Thymus (tissue), 11 donors: ENCODE data around the gene ALDH2. TPM values are rescaled to one million over a fixed set of nuclear protein-coding genes. Genes with fewer than 3 reads are reported as not detected.
"Not testable (repeated sequence)": the region's sequence is repeated elsewhere in the genome, so short reads cannot be mapped to it uniquely, and the experiment has no call there.

ENCODE experiments used
- DNase-seq, 9 donors: peaks; one replicate each; pipeline ENCODE4 v3.0.0-alpha.2; 2013; ENCODE audit warnings: low spot score in 9 of 9, low read depth in 6 of 9, missing footprints in 1 of 9
- H3K27ac ChIP-seq, 2 donors: one replicate each; pipeline ENCODE4 v1.5.1; 2013; ENCODE audit warnings: control low read depth in 1 of 2, low read depth in 1 of 2, low read length in 1 of 2, mild to moderate bottlenecking in 1 of 2, moderate library complexity in 1 of 2
- H3K27me3 ChIP-seq, 2 donors: one replicate each; pipeline ENCODE4 v1.5.1; 2013; ENCODE audit warnings: low read length in 1 of 2; ENCODE audit not compliant: control insufficient read depth in 2 of 2, insufficient read depth in 1 of 2
- H3K36me3 ChIP-seq, 2 donors: one replicate each; pipeline ENCODE4 v1.5.1; 2013; ENCODE audit warnings: low read length in 1 of 2, mild to moderate bottlenecking in 1 of 2, moderate library complexity in 1 of 2; ENCODE audit not compliant: control insufficient read depth in 2 of 2, insufficient read depth in 2 of 2
- H3K4me1 ChIP-seq, 2 donors: one replicate each; pipeline ENCODE4 v1.5.1; 2013; ENCODE audit warnings: low read length in 2 of 2; ENCODE audit not compliant: control insufficient read depth in 2 of 2, insufficient read depth in 2 of 2
- H3K4me3 ChIP-seq, 2 donors: one replicate each; pipeline ENCODE4 v1.5.1; 2013; ENCODE audit warnings: low read length in 2 of 2, control low read depth in 1 of 2, mild to moderate bottlenecking in 1 of 2
- H3K9me3 ChIP-seq, 2 donors: one replicate each; pipeline ENCODE4 v1.5.1; 2013; ENCODE audit warnings: low read length in 1 of 2, mild to moderate bottlenecking in 1 of 2; ENCODE audit not compliant: control insufficient read depth in 2 of 2, insufficient read depth in 1 of 2
- WGBS: extraction: QIAGEN DNeasy Blood & Tissue Kit; methylation state at CpG from one replicate; pipeline ENCODE4 v1.1.7; 2013; 5-methylcytosine and 5-hydroxymethylcytosine counted together
- polyA plus RNA-seq: library from polyadenylated mRNA; stranded (reverse); fragments of 200-250 nt; gene quantifications from one replicate; pipeline ENCODE4 v1.2.3, GENCODE V29; 2013
- total RNA-seq: library from RNA; stranded (reverse); fragments of 120-200 nt; gene quantifications from one replicate; pipeline ENCODE4 v1.2.4, GENCODE V29; 2013
- donor health status: healthy.

ALDH2 gene
- total and polyA plus RNA-seq, 2 donors: 33.3 to 43.9 TPM

GRCh38 chr12:111739524-111739923, 27.2 kb upstream of the ALDH2 start:
- H3K4me1 ChIP-seq, H3K27me3 ChIP-seq, DNase-seq, H3K27ac ChIP-seq, H3K4me3 ChIP-seq, H3K9me3 ChIP-seq: not testable (repeated sequence)
- peaks cover 16 to 19% of the 10 kb centered on the region in 2 donors for H3K36me3 ChIP-seq
- WGBS: 99% methylated on average over 9 of the region's 9 CpGs

DNA sequence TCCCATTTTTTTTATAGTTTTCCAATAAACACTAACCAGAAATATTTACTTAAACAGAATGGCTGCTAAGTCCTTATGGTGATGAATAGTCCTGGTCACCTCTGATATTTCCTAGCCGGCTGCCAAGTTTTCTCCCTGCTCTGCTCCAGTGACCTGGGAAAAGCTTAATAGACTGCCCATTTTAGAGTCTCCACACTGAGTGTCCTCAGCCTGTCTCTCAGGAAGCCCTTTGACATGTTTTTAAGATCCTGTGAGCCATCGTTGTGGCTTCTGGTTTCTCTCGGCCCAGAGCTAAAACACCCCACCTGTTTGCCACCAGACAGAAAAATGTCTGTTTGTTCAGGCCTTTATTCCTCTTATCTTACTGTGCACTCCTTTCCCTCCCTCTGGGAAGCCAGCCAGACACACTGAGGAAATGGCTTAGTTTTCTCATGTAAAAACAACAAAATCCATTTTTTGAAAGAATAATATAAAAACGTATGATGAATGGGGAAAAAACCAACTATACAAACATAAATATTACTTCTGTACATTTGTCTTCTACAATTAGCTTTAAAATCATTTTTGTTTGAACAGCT, 25.4 kb upstream of the ALDH2 start:
- H3K36me3 ChIP-seq: peaks cover 28 to 32% of the 10 kb centered on the region in 2 donors
- no peaks in the 10 kb centered on the region for H3K9me3 ChIP-seq
- no peak overlapping the region for H3K4me3 ChIP-seq
- H3K27me3 ChIP-seq: no peaks in the 10 kb centered on the region
- no peaks in the 10 kb centered on the region for H3K4me1 ChIP-seq
- whole genome bisulfite sequencing: 14% methylated on average over 4 of the region's 4 CpGs
- DNase-seq: no peak
- H3K27ac ChIP-seq: peak overlapping the region in 1 of 2 donors; percentile 31

DNA sequence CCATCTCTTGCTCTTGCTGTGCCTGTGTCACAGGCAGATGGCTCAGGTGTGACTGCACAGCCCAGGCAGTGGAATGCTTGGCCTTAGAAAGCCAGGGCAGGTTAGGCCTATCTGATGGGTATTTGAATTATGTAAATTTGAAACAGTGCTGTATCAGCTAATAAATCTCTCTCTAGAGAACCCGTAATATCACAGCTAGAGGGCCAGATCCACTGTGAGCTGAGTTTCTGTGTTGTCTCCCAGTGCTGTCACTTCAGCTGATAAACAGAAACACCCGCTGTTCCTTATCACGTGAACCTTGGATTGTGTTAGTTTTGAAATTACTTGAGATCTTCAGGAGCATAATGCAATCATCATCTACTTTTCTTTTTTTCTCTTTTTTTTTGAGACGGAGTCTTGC, 21.5 kb upstream of the ALDH2 start:
- Histone ChIP-seq H3K4me1 (no peaks in the 10 kb centered on the region), H3K36me3 (peaks cover 36 to 45% of the 10 kb centered on the region in 2 donors), H3K9me3 (no peaks in the 10 kb centered on the region), H3K27ac (no peak overlapping the region), H3K27me3 (no peaks in the 10 kb centered on the region), H3K4me3 (no peak overlapping the region)
- 97% methylated on average over 4 of the region's 4 CpGs for WGBS
- DNase-seq: no peak

GRCh38 chr12:111747333-111747732, 19.4 kb upstream of the ALDH2 start:
- 97% methylated on average over 9 of the region's 9 CpGs for WGBS

DNA sequence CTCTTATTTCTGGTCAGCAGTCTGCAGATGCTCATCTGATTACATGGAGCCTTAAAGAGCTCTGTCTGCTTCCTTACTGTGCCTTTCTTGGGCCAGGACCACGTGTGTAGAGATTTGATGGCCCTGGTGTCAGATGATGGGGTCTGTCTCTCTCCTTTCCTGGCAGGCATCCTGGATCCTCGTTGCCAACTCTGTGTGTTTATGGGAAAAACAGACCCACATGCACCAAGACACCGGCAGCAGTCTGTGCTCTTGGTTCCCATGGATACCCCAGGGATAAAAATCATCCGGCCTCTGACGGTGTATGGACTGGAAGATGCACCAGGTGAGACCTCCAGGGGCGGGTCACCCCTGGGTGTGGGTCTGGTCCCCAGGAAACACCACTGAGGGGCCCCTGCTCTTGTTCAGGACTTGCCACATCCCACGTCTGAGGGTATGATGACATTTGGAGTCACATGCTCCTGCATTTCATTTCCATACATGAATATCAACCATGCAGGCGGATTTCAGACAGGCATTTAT, 18.5 kb upstream of the ALDH2 start:
- no peak overlapping the region for H3K4me3 ChIP-seq
- H3K27ac ChIP-seq: no peak overlapping the region
- H3K4me1 ChIP-seq: no peaks in the 10 kb centered on the region
- 95% methylated on average over 8 of the region's 8 CpGs for WGBS
- DNase-seq: no peak
- no peaks in the 10 kb centered on the region for H3K9me3 ChIP-seq
- peaks cover 44 to 56% of the 10 kb centered on the region in 2 donors for H3K36me3 ChIP-seq
- H3K27me3 ChIP-seq: no peaks in the 10 kb centered on the region

More at GRCh38 chr12:111747333-111747732, 19.4 kb upstream of the ALDH2 start:
- no peak for DNase-seq
- Histone ChIP-seq H3K27ac (no peak overlapping the region), H3K27me3 (no peaks in the 10 kb centered on the region), H3K4me3 (no peak overlapping the region), H3K4me1 (no peaks in the 10 kb centered on the region), H3K36me3 (peaks cover 44 to 54% of the 10 kb centered on the region in 2 donors), H3K9me3 (no peaks in the 10 kb centered on the region)

DNA sequence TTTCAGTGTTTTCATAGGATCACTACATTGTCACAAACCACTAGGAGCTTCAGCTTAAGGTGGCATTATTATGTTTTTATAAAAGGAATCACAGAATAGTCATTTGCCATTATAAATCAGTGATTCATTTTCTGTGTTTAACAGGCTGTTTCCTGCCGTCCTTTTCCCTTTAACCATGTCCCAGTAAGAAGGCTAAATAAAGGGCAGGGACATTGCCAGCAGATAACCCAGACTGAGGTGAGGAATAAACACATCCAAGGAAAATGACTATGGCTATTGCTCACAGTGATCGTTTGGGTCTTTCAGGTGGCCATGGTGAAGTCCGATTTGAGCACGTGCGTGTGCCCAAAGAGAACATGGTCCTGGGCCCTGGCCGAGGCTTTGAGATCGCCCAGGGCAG, 17.9 kb upstream of the ALDH2 start:
- peaks cover 48 to 62% of the 10 kb centered on the region in 2 donors for H3K36me3 ChIP-seq
- no peaks in the 10 kb centered on the region for H3K9me3 ChIP-seq
- WGBS: 97% methylated on average over 7 of the region's 7 CpGs
- H3K4me3 ChIP-seq: no peak overlapping the region
- no peak overlapping the region for H3K27ac ChIP-seq
- H3K27me3 ChIP-seq: no peaks in the 10 kb centered on the region
- H3K4me1 ChIP-seq: no peaks in the 10 kb centered on the region
- no peak for DNase-seq

DNA sequence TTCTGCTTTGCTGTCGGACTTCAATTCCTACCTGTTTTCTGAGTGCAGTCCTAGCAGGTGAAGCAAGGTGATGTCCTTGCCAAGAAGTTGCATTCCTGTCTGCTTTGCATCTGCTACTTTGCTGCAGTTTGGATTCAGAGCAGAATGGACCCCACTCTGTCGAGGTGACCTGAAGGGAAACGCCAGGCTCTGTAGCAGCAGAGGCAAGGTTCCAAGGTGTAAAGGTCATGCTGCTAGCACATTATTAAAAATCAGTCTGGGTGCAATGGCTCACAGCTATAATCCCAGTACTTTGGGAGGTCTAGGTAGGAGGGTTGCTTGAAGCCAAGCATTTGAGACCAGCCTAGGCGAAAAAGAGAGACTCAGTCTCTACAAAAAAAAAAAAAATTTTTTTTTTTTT, 17.3 kb upstream of the ALDH2 start:
- no peak for DNase-seq
- Histone ChIP-seq H3K9me3 (no peaks in the 10 kb centered on the region), H3K27me3 (no peaks in the 10 kb centered on the region), H3K4me3 (no peak overlapping the region), H3K4me1 (no peaks in the 10 kb centered on the region), H3K27ac (no peak overlapping the region), H3K36me3 (peaks cover 45 to 64% of the 10 kb centered on the region in 2 donors)
- 98% methylated on average over 4 of the region's 4 CpGs for WGBS

- no peak overlapping the region for H3K4me3 ChIP-seq
- H3K4me1 ChIP-seq: peaks cover 9 to 11% of the 10 kb centered on the region in 2 donors
- peaks cover 14 to 52% of the 10 kb centered on the region in 2 donors for H3K36me3 ChIP-seq
- no peaks in the 10 kb centered on the region for H3K9me3 ChIP-seq
- H3K27ac ChIP-seq: no peak overlapping the region
- H3K27me3 ChIP-seq: no peaks in the 10 kb centered on the region
- 90% methylated on average over 23 of the region's 23 CpGs for WGBS
- DNase-seq: no peak
Observed at GRCh38 chr12:111753144-111753881, 13.4 kb upstream of the ALDH2 start.

DNA sequence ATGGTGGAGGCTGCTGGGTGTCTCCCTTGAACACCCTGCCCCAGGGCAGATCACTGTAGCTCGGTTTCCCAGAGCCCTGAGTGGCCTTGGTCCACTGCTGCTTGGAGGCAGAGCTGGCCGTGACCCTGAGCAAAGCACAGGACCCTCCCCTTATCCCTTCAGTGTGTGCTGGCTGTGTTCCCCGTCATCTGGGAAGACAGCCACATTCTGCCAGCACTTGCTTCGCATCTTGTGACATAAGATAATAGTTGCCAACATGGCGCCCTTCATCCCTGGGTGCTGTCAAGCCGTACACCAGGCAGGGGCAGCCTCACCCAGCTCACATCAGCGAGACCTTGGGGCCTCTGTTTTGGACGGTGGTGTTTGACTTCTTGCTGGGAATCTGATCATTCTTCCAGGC, 12.1 kb upstream of the ALDH2 start:
- Histone ChIP-seq H3K27ac (no peak overlapping the region), H3K9me3 (no peaks in the 10 kb centered on the region), H3K36me3 (peaks cover 14 to 40% of the 10 kb centered on the region in 2 donors), H3K4me1 (peaks cover 10 to 23% of the 10 kb centered on the region in 2 donors), H3K27me3 (no peaks in the 10 kb centered on the region), H3K4me3 (no peak overlapping the region)
- 96% methylated on average over 8 of the region's 8 CpGs for WGBS
- DNase-seq: no peak
